Heart left ventricle (tissue), 13 donors: ENCODE measurements around the gene SORCS2.

Experiments
- CTCF ChIP-seq, 12 donors: fragments of 200-600 bp; sonication (generic) in 4 of 12; IDR thresholded peaks; one replicate each; pipeline versions ENCODE4 v1.5.0 to v1.8.0; 2018 to 2022; ENCODE audit warnings: antibody characterized with exemption in 12 of 12, mild to moderate bottlenecking in 5 of 12
- POLR2A ChIP-seq, 2 donors: fragments of 450-650 bp; IDR thresholded peaks; one replicate each; pipeline ENCODE4 v1.6.1; 2017; ENCODE audit warnings: antibody characterized with exemption in 2 of 2, mild to moderate bottlenecking in 2 of 2, moderate library complexity in 2 of 2
- donor health status: ischemic (EF 13 %, LVEDD 7.1; RV severe dilation, severe dysfunction).
- donor health status: DM: no; HTN: yes; CAD: no.
- donor health status: DM: no; HTN: no; CAD: no.
- donor health status: ischemic (EF 25% LVEDD 6.9; RV normal size, moderate dysfunction).
- donor health status: ischemic (EF 25% LVEDD 5.7; RV mildly dilated, moderate dysfunction).
- donor health status: ischemic (EF 35%, LVEDD 5.7; RV mildly dilated, moderate dysfunction).
- donor health status: nonischemic (EF 11% LVEDD 7.7; RV severe dilation, severe dysfunction).
- donor health status: DM: yes; HTN: yes; CAD: no.
- donor health status: PGD.
- donor health status: ischemic (EF 29% LVEDD 5.4; RV normal size, mild dysfunction).
- donor health status: nonischemic (EF 23%, LVEDD 6.1; RV moderate dilation, normal function).

GRCh38 chr4:7403001-7403400 is 210.7 kb downstream of the SORCS2 start:
- TF ChIP-seq CTCF (IDR thresholded peaks at IDR 0.05) (no peak), POLR2A (IDR thresholded peaks at IDR 0.05) (no peak)
